NCI-H446 (cell line): ENCODE measurements around the gene MUL1.

Experiments used
- DNase-seq, 2 experiments: peaks; one replicate each; lab custom pipeline; 2025; lab: John Stamatoyannopoulos, UW

MUL1 gene

DNA sequence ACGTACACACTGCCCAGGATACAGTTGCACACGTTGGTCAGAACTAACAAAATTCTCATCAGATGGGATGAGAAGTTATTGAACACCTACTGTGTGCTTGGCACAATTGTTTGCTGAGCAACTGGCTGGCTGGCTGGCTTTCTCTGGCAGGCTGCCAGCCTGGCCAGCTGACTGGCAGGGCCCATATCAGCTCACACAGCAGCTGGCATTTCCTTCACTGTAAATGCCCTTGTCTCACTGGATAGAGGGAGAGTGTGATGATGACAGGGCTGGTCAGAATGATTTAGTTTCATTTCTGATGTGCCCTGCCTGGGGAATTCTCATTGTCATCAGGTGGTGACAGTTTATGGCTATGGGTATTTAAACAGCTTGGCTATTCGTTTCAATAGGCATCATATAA is 37.8 kb downstream of the MUL1 start:
- no peak for DNase-seq

- no peak for DNase-seq
These were observed 38.4 kb downstream of the MUL1 start for GRCh38 chr1:20469406-20470076.

DNA sequence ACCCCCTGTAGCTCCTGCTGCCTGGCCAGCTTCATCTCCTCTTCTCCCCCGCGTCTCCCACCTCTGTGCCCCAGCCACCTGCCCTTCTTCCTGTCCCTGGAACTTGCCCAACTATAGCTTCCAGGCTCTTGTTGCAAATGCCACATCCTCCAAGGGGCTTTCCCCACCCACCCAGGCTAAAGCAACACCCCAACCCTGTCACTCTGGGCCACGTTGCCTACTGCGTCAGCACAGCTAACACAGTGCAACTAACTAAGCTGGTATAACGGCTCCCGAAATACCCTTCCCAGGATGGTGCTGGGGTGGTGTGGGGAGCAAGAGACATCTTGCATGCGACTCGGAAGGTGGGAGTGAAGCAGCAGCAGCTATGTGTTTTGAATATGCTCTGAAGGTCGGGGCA is 41.7 kb downstream of the MUL1 start:
- DNase-seq, result no peak

- no peak for DNase-seq
These were observed 42.8 kb downstream of the MUL1 start for GRCh38 chr1:20465187-20465586.

- DNase-seq, result no peak
These were observed 44.4 kb downstream of the MUL1 start for GRCh38 chr1:20463502-20463901.

- no peak for DNase-seq
These were observed 45.6 kb downstream of the MUL1 start for GRCh38 chr1:20462397-20462796.

DNA sequence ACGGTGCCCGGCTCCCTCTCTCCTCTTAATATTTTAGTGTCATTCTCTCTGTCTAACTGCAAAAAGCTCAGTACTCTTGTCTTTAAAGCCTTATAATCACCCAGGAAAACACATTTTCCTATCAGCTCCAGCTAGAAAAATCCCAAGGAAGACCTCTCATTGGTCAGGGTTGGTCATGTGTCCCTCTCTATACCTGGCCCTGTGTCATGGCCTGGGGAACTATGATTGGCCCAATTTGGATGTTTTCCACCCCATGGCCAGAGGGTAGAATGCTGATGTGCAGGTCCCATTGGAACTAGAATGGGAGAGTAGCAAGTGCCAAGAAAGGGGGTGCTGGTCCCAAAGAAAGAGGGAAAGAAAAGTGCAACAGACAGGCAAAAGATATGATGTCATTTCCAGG is 49.2 kb downstream of the MUL1 start:
- DNase-seq, result no peak

- DNase-seq, result no peak
These were observed 53.9 kb downstream of the MUL1 start for GRCh38 chr1:20454004-20454403.

GRCh38 chr1:20449735-20450311 is 58.1 kb downstream of the MUL1 start:
- DNase-seq, result no peak
